Psoas muscle (tissue), 8 donors: ENCODE measurements around the gene MYF6. TPM values are rescaled to one million over a fixed set of nuclear protein-coding genes. Genes with fewer than 3 reads are reported as not detected.
"Not testable (repeated sequence)": the region's sequence is repeated elsewhere in the genome, so short reads cannot be mapped to it uniquely, and the experiment has no call there.

ENCODE experiments used
- ATAC-seq, 4 donors: fragments of 200-7000 bp; cut with Tn5 transposase; one replicate each; pipeline ENCODE4 v1.9.1; 2020; ENCODE audit warnings: moderate library complexity in 3 of 4, mild to moderate bottlenecking in 2 of 4
- DNase-seq, 2 donors: peaks; one replicate each; pipeline ENCODE4 v3.0.0-alpha.2; 2020
- H3K27ac ChIP-seq: fragments of 200-600 bp; one replicate; pipeline ENCODE4 v1.8.0; 2022
- H3K27me3 ChIP-seq, 3 donors: fragments of 200-600 bp in 1 of 3; one replicate each; pipeline versions ENCODE4 v1.6.1 to v1.8.0; 2013 to 2022; ENCODE audit warnings: low read length in 2 of 3, mild to moderate bottlenecking in 2 of 3, moderate library complexity in 1 of 3; ENCODE audit not compliant: insufficient read depth in 3 of 3
- H3K36me3 ChIP-seq, 2 donors: fragments of 200-600 bp in 1 of 2; one replicate each; pipeline versions ENCODE4 v1.6.1 to v1.8.0; 2013 to 2022; ENCODE audit warnings: low read depth in 1 of 2, mild to moderate bottlenecking in 1 of 2, moderate library complexity in 1 of 2; ENCODE audit not compliant: insufficient read depth in 1 of 2
- H3K4me1 ChIP-seq: fragments of 200-600 bp; one replicate; pipeline ENCODE4 v1.8.0; 2022
- H3K4me3 ChIP-seq: fragments of 200-600 bp; one replicate; pipeline ENCODE4 v1.8.0; 2022; ENCODE audit warnings: mild to moderate bottlenecking
- H3K9me3 ChIP-seq: fragments of 200-600 bp; one replicate; pipeline ENCODE4 v1.8.0; 2022
- CTCF ChIP-seq: fragments of 200-600 bp; IDR thresholded peaks from one replicate; pipeline ENCODE4 v1.8.0; 2022; ENCODE audit warnings: antibody characterized with exemption
- WGBS, 3 donors: extraction: QIAGEN DNeasy Blood & Tissue Kit; methylation state at CpG; one replicate each; pipeline versions ENCODE4 v1.1.6 to v1.1.7; 2013; 5-methylcytosine and 5-hydroxymethylcytosine counted together
- intact Hi-C, 2 donors: fragments of 100-400 bp; cut with DNase I; formaldehyde crosslinking; loops; one replicate each; pipeline versions ENCODE4 v1.11.0 to v1.14.2; 2022
- polyA plus RNA-seq, 3 donors: library from polyadenylated mRNA; stranded (reverse); fragments of 200-250 nt; gene quantifications; one replicate each; pipeline ENCODE4 v1.2.3, GENCODE V29; 2013
- total RNA-seq, 4 donors: library from RNA; stranded (reverse); fragmentation: NEBNext Ultra II Directional in 2 of 4; extraction: Animal tissue kit (Norgen Biotek cat#: 25700) in 2 of 4; gene quantifications; one replicate each; pipeline versions ENCODE4 v1.2.1 to v1.2.4, GENCODE V29; 2021 to 2023
- donor health status: healthy with polysubstance abuse.
- donor health status: DM: no; HTN: no; CAD: no; lungs with moderate emphysema.
- donor health status: Bipolar disorder and iron deficiency.
- donor health status: healthy.
- donor health status: DM: yes; HTN: yes; CAD: no.
- donor health status: DM: no; HTN: no; CAD: no.
- donor health status: DM: no; HTN: no; CAD: no.
- donor health status: DM: yes; HTN: yes; CAD: no.

Gene MYF6
- total and polyA plus RNA-seq, 7 donors: 66.7 to 1,359 (median 377) TPM

GRCh38 chr12:80676042-80676636 lies 31.3 kb upstream of the MYF6 start:
- TF ChIP-seq CTCF: peak; percentile 17
- not testable (repeated sequence) for H3K27me3 ChIP-seq, H3K36me3 ChIP-seq, H3K4me3 ChIP-seq, H3K9me3 ChIP-seq
- Histone ChIP-seq H3K27ac (peak overlapping the region; percentile 64), H3K4me1 (peaks cover 52% of the 10 kb centered on the region)
- ATAC-seq (peak; percentile 72 to 85 (median 82)), DNase-seq (peak; percentile 7 to 38)
- intact Hi-C loops: loop anchor here in 1 of 2 donors (5.0 kb wide), 1 partner anchor 39 kb away; no protein-coding TSS in a partner anchor
- WGBS, 3 donors: 78 to 90% (median 79%) methylated on average over 13 of the region's 13 CpGs

- H3K27me3 ChIP-seq: no peaks in the 10 kb centered on the region
- peak overlapping the region; percentile 64 for H3K27ac ChIP-seq
- peak overlapping the region; percentile 2 for H3K4me3 ChIP-seq
- no peak for DNase-seq
- no peaks in the 10 kb centered on the region for H3K9me3 ChIP-seq
- TF ChIP-seq CTCF: no peak
- ATAC-seq: peak in 3 of 4 donors; percentile 34 to 63 (median 40)
- H3K36me3 ChIP-seq: no peaks in the 10 kb centered on the region
- peaks cover 52% of the 10 kb centered on the region for H3K4me1 ChIP-seq
- intact Hi-C loops: loop anchor here in 1 of 2 donors (5.0 kb wide), 1 partner anchor 40 kb away; no protein-coding TSS in a partner anchor
- WGBS, 3 donors: 15 to 23% (median 19%) methylated on average over 1 of the region's 1 CpG
Measured at GRCh38 chr12:80676856-80677255, 30.6 kb upstream of the MYF6 start.

- no peak for TF ChIP-seq CTCF
- Histone ChIP-seq H3K4me3 (no peak overlapping the region), H3K27me3 (no peaks in the 10 kb centered on the region), H3K9me3 (no peaks in the 10 kb centered on the region), H3K36me3 (no peaks in the 10 kb centered on the region), H3K27ac (peak overlapping the region; percentile 64), H3K4me1 (peaks cover 48% of the 10 kb centered on the region)
- 64 to 86% (median 70%) methylated on average over 1 of the region's 1 CpG for WGBS, 3 donors
- intact Hi-C loops: loop anchor here in 1 of 2 donors (5.0 kb wide), 1 partner anchor 41 kb away; no protein-coding TSS in a partner anchor
- DNase-seq (no peak), ATAC-seq (no peak)
Measured at GRCh38 chr12:80677994-80678393, 29.4 kb upstream of the MYF6 start.

- DNase-seq (no peak), ATAC-seq (peak in 3 of 4 donors; percentile 29 to 53 (median 39))
- no peaks in the 10 kb centered on the region for H3K9me3 ChIP-seq
- peak overlapping the region; percentile 60 for H3K4me3 ChIP-seq
- no peak for TF ChIP-seq CTCF
- intact Hi-C loops: loop anchor here in 1 of 2 donors (2.0 to 5.0 kb wide), 2 partner anchors 21 to 42 kb away; no protein-coding TSS in a partner anchor
- no peaks in the 10 kb centered on the region for H3K27me3 ChIP-seq
- no peaks in the 10 kb centered on the region for H3K36me3 ChIP-seq
- H3K27ac ChIP-seq: peak overlapping the region; percentile 64
- H3K4me1 ChIP-seq: peaks cover 41% of the 10 kb centered on the region
- WGBS, 3 donors: 23 to 32% (median 25%) methylated on average over 3 of the region's 3 CpGs
Measured at GRCh38 chr12:80679346-80680131, 27.9 kb upstream of the MYF6 start.
